ENCODE results near the gene MAPK6. TPM values are rescaled to one million over a fixed set of nuclear protein-coding genes. Genes with fewer than 3 reads are reported as not detected.

Gene MAPK6
- total RNA-seq, 2 experiments from 2014 or later, result 44.7 to 53.0 TPM

DNA sequence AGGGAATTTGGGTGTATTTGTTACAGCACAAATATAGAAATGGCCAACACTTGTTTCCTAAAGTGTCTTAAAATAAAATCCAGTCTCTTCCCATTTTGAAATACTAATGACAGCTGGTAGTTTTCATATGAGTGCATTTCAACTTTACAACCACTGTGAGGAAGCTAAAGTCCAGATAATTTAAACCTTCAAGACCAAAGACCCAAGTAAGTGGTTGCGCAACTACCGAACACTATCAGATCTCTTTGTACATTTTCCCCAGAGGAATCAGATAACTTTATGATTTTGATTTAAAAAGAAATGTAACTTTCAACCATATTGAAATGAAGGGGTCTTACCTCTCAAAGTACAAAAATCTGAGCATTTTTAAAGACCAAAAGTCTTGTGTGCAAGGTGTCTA lies 79.3 kb downstream of the MAPK6 start:
- no peaks in the 10 kb centered on the region for H3K36me3 Mint-ChIP-seq
- H3K4me3 Mint-ChIP-seq, result no peak overlapping the region
- H3K4me1 Mint-ChIP-seq, result peaks cover 4% of the 10 kb centered on the region
- DNase-seq (no peak), ATAC-seq (no peak)
- H3K27ac Mint-ChIP-seq, result no peak overlapping the region
- CTCF ChIA-PET, result interaction anchor here (1.0 to 2.9 kb wide), 5 partner anchors 13 to 48 kb away, joined by 3 to 7 read pairs (median 4); no protein-coding TSS in a partner anchor
- H3K9me3 Mint-ChIP-seq (ENCODE audit: low read depth), result no peaks in the 10 kb centered on the region
- peaks cover 23% of the 10 kb centered on the region for H3K27me3 Mint-ChIP-seq

DNA sequence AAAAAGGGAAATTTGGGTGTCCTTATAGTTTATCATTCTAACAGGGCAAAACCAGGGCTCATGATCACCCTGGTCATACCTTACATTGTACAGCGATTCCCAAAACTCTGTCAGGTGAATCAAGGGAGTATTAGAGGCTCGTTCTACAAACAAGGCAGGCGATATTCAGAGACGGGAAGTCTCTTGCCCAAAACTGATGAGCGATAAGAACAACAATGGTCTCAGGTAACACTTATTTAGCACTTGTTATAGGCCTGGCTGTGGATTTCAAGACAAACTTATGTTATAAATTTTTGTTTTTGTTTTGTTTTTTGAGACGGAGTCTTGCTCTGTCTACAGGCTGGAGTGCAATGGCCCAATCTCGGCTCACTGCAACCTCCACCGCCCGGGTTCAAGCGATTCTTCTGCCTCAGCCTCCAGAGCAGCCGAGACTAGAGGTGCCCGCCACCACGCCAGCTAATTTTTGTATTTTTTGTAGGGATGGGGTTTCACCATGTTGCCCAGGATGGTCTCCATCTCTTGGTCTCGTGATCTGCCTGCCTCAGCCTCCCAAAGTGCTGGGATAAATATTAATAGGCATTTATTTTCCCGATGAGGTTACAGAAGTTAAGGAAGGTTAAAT lies 80.7 kb downstream of the MAPK6 start:
- no peaks in the 10 kb centered on the region for H3K9me3 Mint-ChIP-seq (ENCODE audit: low read depth)
- CTCF ChIA-PET, result interaction anchor here (2.0 kb wide), 1 partner anchor 21 kb away, joined by 6 read pairs; no protein-coding TSS in a partner anchor
- no peak overlapping the region for H3K27ac Mint-ChIP-seq
- peaks cover 21% of the 10 kb centered on the region for H3K27me3 Mint-ChIP-seq
- H3K4me3 Mint-ChIP-seq, result no peak overlapping the region
- H3K4me1 Mint-ChIP-seq, result peaks cover 15% of the 10 kb centered on the region
- H3K36me3 Mint-ChIP-seq, result no peaks in the 10 kb centered on the region
- DNase-seq (no peak), ATAC-seq (no peak)

DNA sequence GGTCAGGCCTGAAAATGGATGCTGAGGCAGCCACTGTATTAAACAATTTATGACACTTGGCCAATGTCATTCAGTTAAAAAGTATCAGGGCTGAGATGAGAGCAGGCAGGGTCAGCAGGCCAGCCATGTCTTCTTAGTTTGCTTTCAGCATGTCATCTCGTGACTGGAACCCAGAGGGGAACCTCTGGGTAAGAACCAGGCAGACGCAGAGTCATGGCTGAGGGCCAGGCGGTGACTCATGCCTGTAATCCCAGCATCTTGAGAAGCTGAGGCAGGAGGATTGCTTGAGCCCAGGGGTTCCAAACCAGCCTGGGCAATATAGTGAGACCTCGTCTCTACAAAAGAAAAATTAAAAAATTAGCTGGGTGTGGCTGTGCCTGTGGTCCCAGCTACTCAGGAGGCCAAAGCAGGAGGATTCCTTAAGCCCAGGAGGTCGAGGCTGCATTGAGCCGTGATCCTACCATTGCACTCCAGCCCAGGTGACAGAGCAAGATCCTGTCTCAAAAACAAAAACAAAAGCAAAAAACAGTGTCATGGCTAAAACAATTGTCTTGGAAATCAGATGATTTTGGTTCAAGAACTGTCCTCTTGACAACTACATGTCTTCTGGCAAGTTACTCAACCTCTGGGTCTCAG lies 81.9 kb downstream of the MAPK6 start:
- ATAC-seq, result no peak
- CTCF ChIA-PET, result interaction anchor here (2.0 kb wide), 1 partner anchor 22 kb away, joined by 6 read pairs; no protein-coding TSS in a partner anchor
- Mint-ChIP-seq H3K9me3 (ENCODE audit: low read depth) (no peaks in the 10 kb centered on the region), H3K27me3 (peaks cover 12% of the 10 kb centered on the region), H3K4me1 (peaks cover 16% of the 10 kb centered on the region), H3K36me3 (no peaks in the 10 kb centered on the region), H3K27ac (no peak overlapping the region), H3K4me3 (no peak overlapping the region)
- DNase-seq, result no peak

DNA sequence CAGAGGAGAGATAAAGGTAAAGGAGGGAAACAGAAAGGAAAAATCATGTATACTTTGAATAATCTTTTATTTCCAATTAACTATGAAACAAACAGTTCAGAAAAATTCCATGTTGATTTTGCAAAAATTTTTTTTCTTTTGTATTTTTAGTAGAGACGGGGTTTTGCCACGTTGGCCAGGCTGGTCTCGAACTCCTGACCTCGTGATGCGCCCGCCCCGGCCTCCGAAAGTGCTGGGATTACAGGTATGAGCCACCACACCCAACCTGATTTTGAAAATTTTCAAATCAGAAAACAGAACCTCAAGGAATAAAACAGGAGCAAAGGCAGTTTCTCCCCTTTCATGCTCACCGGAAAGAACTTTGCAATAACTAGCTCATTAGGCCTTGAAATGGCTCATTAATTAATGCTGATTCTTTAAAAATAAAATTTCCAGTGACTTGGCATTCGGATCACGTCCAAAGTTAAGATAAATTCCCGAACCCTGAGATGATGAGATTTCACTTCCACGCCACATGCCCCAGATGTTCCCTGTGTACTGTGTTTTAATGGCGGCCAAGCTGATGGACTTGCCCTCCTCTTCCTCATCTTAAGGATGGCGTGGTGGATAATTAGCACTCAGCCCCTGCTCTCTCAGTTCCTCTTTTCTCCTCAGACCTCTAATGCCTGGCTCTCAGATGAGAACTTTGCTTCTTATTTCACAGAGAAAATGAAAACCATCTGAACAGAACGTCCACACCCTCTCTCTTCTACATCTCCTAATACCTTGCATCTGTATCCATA lies 82.7 kb downstream of the MAPK6 start:
- H3K4me3 Mint-ChIP-seq, result no peak overlapping the region
- no peaks in the 10 kb centered on the region for H3K9me3 Mint-ChIP-seq (ENCODE audit: low read depth)
- ATAC-seq, result no peak
- H3K27ac Mint-ChIP-seq, result no peak overlapping the region
- H3K4me1 Mint-ChIP-seq, result peaks cover 16% of the 10 kb centered on the region
- no peaks in the 10 kb centered on the region for H3K36me3 Mint-ChIP-seq
- CTCF ChIA-PET, result interaction anchor here (2.0 kb wide), 1 partner anchor 23 kb away, joined by 6 read pairs; no protein-coding TSS in a partner anchor
- peaks cover 10% of the 10 kb centered on the region for H3K27me3 Mint-ChIP-seq
- no peak for DNase-seq

DNA sequence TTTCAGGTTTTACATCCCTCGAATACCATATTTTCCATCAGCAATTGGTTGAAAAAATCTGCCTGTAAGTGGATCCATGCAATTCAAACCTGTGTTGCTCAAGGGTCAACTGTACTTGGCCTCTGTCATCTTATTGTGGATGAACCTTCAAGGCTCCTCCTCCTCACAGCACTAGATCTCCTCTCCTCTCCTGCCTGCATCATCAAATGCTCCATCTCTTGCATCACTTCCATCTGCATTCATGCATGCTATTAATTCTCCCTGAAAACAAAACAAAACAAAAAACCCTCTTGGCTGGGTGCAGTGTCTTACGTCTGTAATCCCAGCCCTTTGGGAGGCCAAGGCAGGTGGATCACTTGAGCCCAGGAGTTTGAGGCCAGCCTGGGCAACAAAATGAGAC lies 83.4 kb downstream of the MAPK6 start:
- CTCF ChIA-PET, result interaction anchor here (1.4 to 1.6 kb wide), 2 partner anchors 13 to 125 kb away, joined by 3 read pairs; no protein-coding TSS in a partner anchor
- no peak overlapping the region for H3K4me3 Mint-ChIP-seq
- DNase-seq, result no peak
- no peak for ATAC-seq
- H3K4me1 Mint-ChIP-seq, result peaks cover 16% of the 10 kb centered on the region
- no peak overlapping the region for H3K27ac Mint-ChIP-seq
- H3K27me3 Mint-ChIP-seq, result peaks cover 5% of the 10 kb centered on the region
- no peaks in the 10 kb centered on the region for H3K9me3 Mint-ChIP-seq (ENCODE audit: low read depth)
- no peaks in the 10 kb centered on the region for H3K36me3 Mint-ChIP-seq

DNA sequence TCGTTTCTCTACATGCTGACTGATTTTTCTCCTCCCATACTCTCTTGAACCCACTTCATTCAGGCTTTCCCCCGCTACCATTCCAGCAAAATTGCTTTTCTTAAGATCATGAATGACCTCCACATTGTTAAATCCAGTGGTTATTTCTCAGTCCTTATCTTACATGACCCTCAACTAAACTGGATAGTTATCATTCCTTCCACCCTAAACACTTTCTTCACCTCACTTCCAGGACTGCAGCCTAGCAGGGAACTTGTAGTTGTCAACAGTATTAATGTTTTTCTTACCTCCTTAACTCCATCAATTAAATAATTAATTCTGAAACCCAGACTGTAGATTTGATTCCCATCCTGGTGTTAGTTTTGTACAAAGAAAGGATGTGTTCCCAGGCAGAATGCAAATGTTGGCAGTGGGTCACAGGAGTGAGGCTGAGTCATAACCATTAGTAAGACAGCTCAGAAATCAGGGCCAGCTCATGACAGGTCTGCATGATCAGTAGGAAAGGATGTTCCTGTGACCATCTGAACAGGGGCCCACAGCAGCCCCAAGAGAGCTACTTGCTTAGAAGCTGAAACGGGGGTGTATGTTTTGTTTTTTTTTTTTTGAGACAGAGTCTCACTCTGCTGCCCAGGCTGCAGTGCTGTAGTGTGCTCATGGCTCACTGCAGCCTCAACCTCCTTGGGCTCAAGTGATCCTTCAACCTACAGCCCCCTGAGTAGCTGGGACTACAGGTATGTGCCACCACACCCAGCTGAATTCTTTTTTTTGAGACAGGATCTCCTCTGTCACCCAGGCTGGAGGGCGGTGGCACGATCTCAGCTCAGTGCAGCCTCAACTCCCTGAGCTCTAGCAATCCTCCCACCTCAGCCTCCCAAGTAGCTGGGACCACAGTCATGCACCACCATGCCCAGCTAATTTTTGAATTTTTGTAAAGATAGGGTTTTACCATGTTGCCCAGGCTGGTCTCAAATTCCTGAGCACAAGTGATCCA lies 84.5 kb downstream of the MAPK6 start:
- ATAC-seq (peak; percentile 81), DNase-seq (peak; percentile 57)
- CTCF ChIA-PET, result interaction anchor here (1.1 to 1.6 kb wide), 3 partner anchors 14 to 186 kb away, joined by 3 to 4 read pairs (median 3); no protein-coding TSS in a partner anchor
- Mint-ChIP-seq H3K36me3 (no peaks in the 10 kb centered on the region), H3K27me3 (peaks cover 7% of the 10 kb centered on the region), H3K9me3 (ENCODE audit: low read depth) (no peaks in the 10 kb centered on the region), H3K4me3 (no peak overlapping the region), H3K4me1 (peaks cover 16% of the 10 kb centered on the region), H3K27ac (no peak overlapping the region)

DNA sequence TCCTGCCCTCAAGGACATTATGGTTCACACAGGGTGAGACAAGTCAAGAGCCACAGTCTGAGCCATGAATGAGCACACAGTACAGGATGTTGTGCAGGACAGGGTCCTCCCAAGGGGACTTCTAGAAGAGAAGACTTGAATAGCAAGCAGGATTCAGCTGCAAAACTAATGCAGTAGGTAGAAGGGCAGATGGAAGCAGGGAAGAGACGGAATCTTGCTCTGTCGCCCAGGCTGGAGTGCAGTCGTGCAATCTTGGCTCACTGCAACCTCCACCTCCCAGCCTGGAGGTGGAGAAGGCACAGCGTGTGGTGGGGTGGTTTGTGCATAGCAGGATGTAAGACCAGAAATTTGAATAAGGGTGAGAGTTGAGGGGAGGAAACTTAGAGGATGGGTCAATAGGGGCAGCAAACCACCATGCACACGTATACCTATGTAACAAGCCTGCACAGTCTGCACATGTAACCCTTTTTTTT lies 85.5 kb downstream of the MAPK6 start:
- CTCF ChIA-PET, result interaction anchor here (1.1 kb wide), 1 partner anchor 187 kb away, joined by 4 read pairs; no protein-coding TSS in a partner anchor
- Mint-ChIP-seq H3K27ac (no peak overlapping the region), H3K27me3 (peaks cover 11% of the 10 kb centered on the region), H3K4me1 (peaks cover 16% of the 10 kb centered on the region), H3K36me3 (no peaks in the 10 kb centered on the region), H3K9me3 (ENCODE audit: low read depth) (no peaks in the 10 kb centered on the region), H3K4me3 (no peak overlapping the region)
- DNase-seq (peak; percentile 45), ATAC-seq (peak; percentile 60)

DNA sequence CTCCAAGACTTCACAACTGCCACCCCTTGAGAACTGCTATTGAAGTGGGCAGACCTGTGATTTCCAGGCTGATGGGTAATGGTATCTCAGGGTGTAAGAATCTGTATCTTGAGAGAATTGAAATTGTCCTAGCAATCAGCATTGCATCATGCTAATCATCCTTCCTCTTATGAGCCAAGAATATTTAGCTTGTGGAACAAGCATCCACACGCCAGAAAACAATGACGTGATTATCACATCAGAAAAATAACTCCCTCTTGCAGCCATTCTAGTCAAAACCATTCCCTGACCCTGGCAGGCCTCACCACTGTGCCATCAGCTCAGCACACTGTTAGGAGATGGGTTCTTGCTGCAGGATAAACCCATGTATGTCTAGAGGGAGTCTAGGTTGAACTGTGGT lies 86.8 kb downstream of the MAPK6 start:
- no peak for ATAC-seq
- H3K4me1 Mint-ChIP-seq, result peaks cover 23% of the 10 kb centered on the region

DNA sequence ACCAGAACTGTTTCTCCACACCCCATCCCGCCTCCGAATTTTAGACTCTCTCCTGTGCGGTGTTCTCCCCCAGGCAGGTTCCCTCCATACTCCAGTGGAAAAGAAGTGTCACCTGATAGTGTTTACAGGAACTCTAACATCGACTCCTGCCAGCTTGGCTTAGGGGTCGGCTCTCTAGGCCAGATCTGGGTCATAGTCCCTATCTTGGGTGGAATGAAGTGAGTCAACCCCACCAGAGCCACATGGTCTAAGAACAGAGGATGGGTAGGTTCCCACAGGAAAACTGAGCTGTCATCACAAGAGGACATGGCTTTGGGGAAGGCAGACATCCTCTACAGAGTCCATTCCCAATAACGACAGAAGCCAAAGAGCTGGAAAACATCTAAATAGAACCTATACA lies 87.6 kb downstream of the MAPK6 start:
- DNase-seq (no peak), ATAC-seq (no peak)
- CTCF ChIA-PET, result interaction anchor here (0.8 to 1.4 kb wide), 2 partner anchors 24 to 29 kb away, joined by 3 read pairs; no protein-coding TSS in a partner anchor
- peaks cover 24% of the 10 kb centered on the region for H3K27me3 Mint-ChIP-seq
- peaks cover 23% of the 10 kb centered on the region for H3K4me1 Mint-ChIP-seq
- no peaks in the 10 kb centered on the region for H3K9me3 Mint-ChIP-seq (ENCODE audit: low read depth)
- no peak overlapping the region for H3K4me3 Mint-ChIP-seq
- H3K27ac Mint-ChIP-seq, result no peak overlapping the region
- H3K36me3 Mint-ChIP-seq, result no peaks in the 10 kb centered on the region

More for the DNA sequence above, 86.8 kb downstream of the MAPK6 start:
- Mint-ChIP-seq H3K27ac (no peak overlapping the region), H3K4me3 (no peak overlapping the region), H3K27me3 (peaks cover 17% of the 10 kb centered on the region), H3K36me3 (no peaks in the 10 kb centered on the region), H3K9me3 (ENCODE audit: low read depth) (no peaks in the 10 kb centered on the region)
- CTCF ChIA-PET, result interaction anchor here (1.4 kb wide), 1 partner anchor 23 kb away, joined by 3 read pairs; no protein-coding TSS in a partner anchor
- no peak for DNase-seq

DNA sequence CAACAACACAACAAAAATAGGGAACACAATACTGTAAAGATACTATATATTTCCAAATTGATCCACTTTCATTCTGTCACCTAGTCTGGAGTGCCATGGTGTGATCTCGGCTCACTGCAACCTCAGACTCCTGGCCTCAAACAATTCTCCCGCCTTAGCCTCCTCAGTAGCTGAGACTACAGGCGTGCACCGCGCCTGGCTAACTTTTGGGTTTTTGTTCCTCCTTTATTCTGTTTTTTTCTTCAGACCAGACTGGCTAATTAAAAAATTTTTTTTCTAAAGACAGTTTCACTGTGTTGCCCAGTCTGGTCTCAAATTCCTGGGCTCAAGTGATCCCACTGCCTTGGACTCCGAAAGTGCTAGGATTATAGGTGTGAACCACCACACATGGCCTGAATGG lies 88.2 kb downstream of the MAPK6 start:
- Mint-ChIP-seq H3K4me1 (peaks cover 23% of the 10 kb centered on the region), H3K9me3 (ENCODE audit: low read depth) (no peaks in the 10 kb centered on the region), H3K27ac (no peak overlapping the region), H3K27me3 (peaks cover 27% of the 10 kb centered on the region), H3K4me3 (no peak overlapping the region), H3K36me3 (no peaks in the 10 kb centered on the region)
- DNase-seq, result no peak
- ATAC-seq, result no peak
- CTCF ChIA-PET, result interaction anchor here (0.8 to 1.4 kb wide), 2 partner anchors 25 to 29 kb away, joined by 3 read pairs; no protein-coding TSS in a partner anchor

DNA sequence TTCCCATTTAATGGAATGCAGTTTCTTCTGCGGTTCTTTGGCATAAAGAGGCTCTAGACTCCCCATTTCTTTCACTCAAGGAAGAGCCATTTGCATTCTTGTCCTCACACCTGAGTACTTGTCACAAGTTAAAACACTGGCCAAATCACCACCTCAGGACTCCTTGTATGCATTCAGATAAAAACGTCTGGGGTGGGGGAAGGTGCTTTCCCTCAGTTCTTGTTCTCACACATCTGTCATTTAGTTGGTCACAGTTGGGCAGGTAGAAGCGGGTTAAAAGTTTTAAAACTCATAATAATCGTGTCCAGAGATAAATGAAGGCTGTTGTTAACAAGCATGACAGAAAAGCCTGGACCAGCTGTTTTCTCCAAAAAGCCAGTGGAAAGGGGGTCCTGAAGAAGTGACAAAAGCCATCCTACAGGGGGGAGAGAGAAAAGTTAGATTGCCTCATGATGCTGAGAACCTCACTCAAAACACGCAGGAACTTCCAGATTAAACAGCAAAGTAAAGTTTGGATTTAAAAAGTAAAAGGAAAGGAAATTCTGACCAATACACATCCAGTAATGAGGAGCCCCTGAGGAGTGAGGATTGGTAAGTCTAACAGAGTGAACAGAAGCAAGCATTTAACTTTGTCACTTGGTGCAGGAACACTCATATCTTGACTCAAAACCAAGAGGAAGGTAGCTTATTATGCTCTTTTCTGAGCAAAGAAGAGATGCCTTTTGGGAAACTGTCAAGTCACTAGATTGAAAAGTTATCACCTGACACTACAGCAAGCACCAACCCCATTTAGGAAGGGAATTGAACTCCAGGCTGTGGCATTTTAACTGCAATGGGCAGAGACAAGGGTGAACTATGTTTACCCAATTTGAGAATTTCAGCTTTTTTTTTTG lies 90.8 kb downstream of the MAPK6 start:
- Mint-ChIP-seq H3K4me3 (no peak overlapping the region), H3K36me3 (no peaks in the 10 kb centered on the region), H3K4me1 (peaks cover 8% of the 10 kb centered on the region), H3K27me3 (peaks cover 39% of the 10 kb centered on the region), H3K27ac (no peak overlapping the region), H3K9me3 (ENCODE audit: low read depth) (no peaks in the 10 kb centered on the region)
- no peak for DNase-seq
- CTCF ChIA-PET, result interaction anchor here (1.0 to 1.1 kb wide), 2 partner anchors 50 to 98 kb away, joined by 3 read pairs; no protein-coding TSS in a partner anchor
- ATAC-seq, result no peak

Measured in activated CD8-positive, alpha-beta memory T cell treated with anti-CD3 and anti-CD28 coated beads, Interleukin-2, amount 10 ng/mL, durations not matched to agents 7 days and 5 days (primary cell).